Sigmoid colon (tissue), 7 donors: Measurements from ENCODE around the gene MELTF. TPM values are rescaled to one million over a fixed set of nuclear protein-coding genes. Genes with fewer than 3 reads are reported as not detected.

ENCODE experiments used
- DNase-seq: peaks from one replicate; pipeline ENCODE4 v3.0.0-alpha.2; 2019
- H3K27ac ChIP-seq, 4 donors: fragments of 200-600 bp; sonication (generic); one replicate each; pipeline ENCODE4 v1.5.1; 2016 to 2019; ENCODE audit warnings: mild to moderate bottlenecking in 1 of 4
- H3K27me3 ChIP-seq, 3 donors: fragments of 200-600 bp; sonication (generic); one replicate each; pipeline ENCODE4 v1.5.1; 2019; ENCODE audit warnings: mild to moderate bottlenecking in 1 of 3
- H3K36me3 ChIP-seq, 4 donors: fragments of 200-600 bp; sonication (generic); one replicate each; pipeline ENCODE4 v1.5.1; 2016 to 2019
- H3K4me1 ChIP-seq, 4 donors: fragments of 200-600 bp; sonication (generic); one replicate each; pipeline ENCODE4 v1.5.1; 2017 to 2019
- H3K4me3 ChIP-seq, 4 donors: fragments of 200-600 bp; sonication (generic); one replicate each; pipeline ENCODE4 v1.5.1; 2017 to 2019; ENCODE audit warnings: mild to moderate bottlenecking in 2 of 4, moderate library complexity in 1 of 4
- H3K9me3 ChIP-seq, 4 donors: fragments of 200-600 bp in 3 of 4; sonication (generic) in 3 of 4; one replicate each; pipeline versions ENCODE4 v1.5.1 to v1.6.1; 2013 to 2019
- EP300 ChIP-seq, 4 donors: sonication (generic); formaldehyde crosslinking; IDR thresholded peaks; one replicate each; pipeline ENCODE4 v1.6.1; 2017; ENCODE audit warnings: antibody characterized with exemption in 4 of 4
- POLR2A ChIP-seq, 2 donors: fragments of 450-650 bp; IDR thresholded peaks; one replicate each; pipeline ENCODE4 v1.6.1; 2016; ENCODE audit warnings: antibody characterized with exemption in 2 of 2, mild to moderate bottlenecking in 2 of 2, moderate library complexity in 2 of 2
- POLR2AphosphoS5 ChIP-seq, 4 donors: sonication (generic); formaldehyde crosslinking; IDR thresholded peaks; one replicate each; pipeline ENCODE4 v1.6.1; 2017; ENCODE audit warnings: antibody characterized with exemption in 4 of 4
- WGBS, 2 donors: extraction: QIAGEN DNeasy Blood & Tissue Kit; methylation state at CpG; one replicate each; pipeline ENCODE4 v1.1.7; 2013; 5-methylcytosine and 5-hydroxymethylcytosine counted together
- intact Hi-C: fragments of 100-400 bp; cut with DNase I; formaldehyde crosslinking; loops from one replicate; pipeline ENCODE4 v1.15.1; 2023
- polyA plus RNA-seq, 3 donors: library from polyadenylated mRNA; stranded (reverse); fragments of 200-250 nt; gene quantifications; one replicate each; pipeline ENCODE4 v1.2.3, GENCODE V29; 2013
- total RNA-seq, 4 donors: library from RNA; depleted of rRNA; stranded (reverse); fragments of >200 nt; gene quantifications; one replicate each; pipeline ENCODE4 v1.1.0, GENCODE V29; 2016
- TF ChIP-seq, protein P1 (sequence below), 4 experiments: fragments of 450-650 bp in 3 of 4; fragments of 200-600 bp in 1 of 4; IDR thresholded peaks; one replicate each; pipeline ENCODE4 v1.5.1; 2016 to 2019; ENCODE audit warnings: antibody characterized with exemption in 4 of 4, mild to moderate bottlenecking in 3 of 4, moderate library complexity in 2 of 4
- donor health status: healthy with polysubstance abuse.
- donor health status: Bipolar disorder and iron deficiency.
- donor health status: healthy.

The MELTF gene
- total and polyA plus RNA-seq, 7 donors, result 0.92 to 9.6 (median 2.7) TPM

DNA sequence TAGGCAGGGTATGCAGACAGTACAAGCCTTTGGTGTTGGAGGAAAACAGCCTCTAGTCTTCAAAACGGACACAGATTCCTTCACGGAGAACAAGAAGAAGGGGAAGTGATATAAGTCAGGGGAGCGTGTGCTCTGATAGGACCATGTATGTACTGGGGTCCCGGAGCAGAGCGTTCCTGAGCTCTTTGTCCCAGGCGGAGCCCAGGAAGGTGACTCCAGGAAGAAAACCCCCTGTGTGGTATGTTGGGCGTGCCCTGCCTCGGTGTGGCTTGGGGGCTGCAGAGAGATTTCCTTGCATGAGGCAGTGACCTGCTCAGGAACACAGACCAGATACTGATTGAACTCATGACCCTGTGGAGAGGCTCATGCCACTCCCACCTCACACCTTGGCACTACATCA, 21.7 kb downstream of the MELTF start:
- peaks cover 0 to 8% (median 6%) of the 10 kb centered on the region in 4 donors for H3K4me1 ChIP-seq
- H3K27me3 ChIP-seq, result no peaks in the 10 kb centered on the region
- whole genome bisulfite sequencing, 2 donors, result 86 to 91% methylated on average over 8 of the region's 8 CpGs
- intact Hi-C loops, result no loop called here
- no peak overlapping the region for H3K4me3 ChIP-seq
- no peak overlapping the region for H3K27ac ChIP-seq
- no peaks in the 10 kb centered on the region for H3K9me3 ChIP-seq
- TF ChIP-seq POLR2A (IDR thresholded peaks at IDR 0.05) (no peak), EP300 (IDR thresholded peaks at IDR 0.05) (no peak), POLR2AphosphoS5 (IDR thresholded peaks at IDR 0.05) (no peak)
- TF ChIP-seq, protein P1, sequence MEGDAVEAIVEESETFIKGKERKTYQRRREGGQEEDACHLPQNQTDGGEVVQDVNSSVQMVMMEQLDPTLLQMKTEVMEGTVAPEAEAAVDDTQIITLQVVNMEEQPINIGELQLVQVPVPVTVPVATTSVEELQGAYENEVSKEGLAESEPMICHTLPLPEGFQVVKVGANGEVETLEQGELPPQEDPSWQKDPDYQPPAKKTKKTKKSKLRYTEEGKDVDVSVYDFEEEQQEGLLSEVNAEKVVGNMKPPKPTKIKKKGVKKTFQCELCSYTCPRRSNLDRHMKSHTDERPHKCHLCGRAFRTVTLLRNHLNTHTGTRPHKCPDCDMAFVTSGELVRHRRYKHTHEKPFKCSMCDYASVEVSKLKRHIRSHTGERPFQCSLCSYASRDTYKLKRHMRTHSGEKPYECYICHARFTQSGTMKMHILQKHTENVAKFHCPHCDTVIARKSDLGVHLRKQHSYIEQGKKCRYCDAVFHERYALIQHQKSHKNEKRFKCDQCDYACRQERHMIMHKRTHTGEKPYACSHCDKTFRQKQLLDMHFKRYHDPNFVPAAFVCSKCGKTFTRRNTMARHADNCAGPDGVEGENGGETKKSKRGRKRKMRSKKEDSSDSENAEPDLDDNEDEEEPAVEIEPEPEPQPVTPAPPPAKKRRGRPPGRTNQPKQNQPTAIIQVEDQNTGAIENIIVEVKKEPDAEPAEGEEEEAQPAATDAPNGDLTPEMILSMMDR (IDR thresholded peaks at IDR 0.05), result no peak
- DNase-seq, result no peak
- no peaks in the 10 kb centered on the region for H3K36me3 ChIP-seq

DNA sequence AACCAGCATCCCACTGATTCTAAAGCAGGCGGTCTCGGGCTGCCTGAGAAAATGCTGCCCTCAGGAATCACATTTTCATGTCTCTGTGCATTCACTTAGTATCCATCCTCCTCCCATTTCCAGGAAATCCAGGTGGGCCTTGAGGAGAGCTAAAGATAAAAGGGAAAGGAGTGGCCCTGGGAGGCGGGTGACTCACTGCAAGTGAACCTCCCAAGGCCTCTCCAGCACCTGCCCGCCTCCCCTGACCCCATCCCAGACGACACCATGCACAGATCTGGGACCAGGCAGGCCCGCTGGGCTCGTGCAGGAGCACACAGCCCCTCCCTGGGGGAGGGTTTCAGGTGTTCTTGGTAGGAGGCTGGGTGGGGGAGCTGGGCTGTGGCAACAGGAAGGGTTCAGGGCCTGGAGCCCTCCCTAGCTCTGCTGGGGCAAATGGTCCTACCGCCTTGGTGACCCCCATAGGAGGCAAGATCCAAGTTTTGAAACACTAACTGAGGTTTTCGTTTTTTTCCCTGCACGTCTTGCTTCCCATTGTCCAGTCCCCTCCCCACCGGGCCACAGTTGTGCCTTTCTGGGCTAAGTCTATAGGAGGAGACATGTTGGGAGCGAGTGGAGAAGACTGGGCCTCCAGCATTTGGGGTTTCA, 22.2 kb downstream of the MELTF start:
- Histone ChIP-seq H3K4me3 (no peak overlapping the region), H3K9me3 (no peaks in the 10 kb centered on the region), H3K4me1 (peaks cover 0 to 10% (median 8%) of the 10 kb centered on the region in 4 donors), H3K36me3 (no peaks in the 10 kb centered on the region), H3K27ac (no peak overlapping the region), H3K27me3 (no peaks in the 10 kb centered on the region)
- intact Hi-C loops, result no loop called here
- no peak for DNase-seq
- WGBS, 2 donors, result 60 to 79% methylated on average over 12 of the region's 12 CpGs
- TF ChIP-seq POLR2AphosphoS5 (IDR thresholded peaks at IDR 0.05), result no peak
- TF ChIP-seq, protein P1 (IDR thresholded peaks at IDR 0.05), result no peak
- TF ChIP-seq EP300 (IDR thresholded peaks at IDR 0.05), result no peak
- no peak for TF ChIP-seq POLR2A (IDR thresholded peaks at IDR 0.05)

DNA sequence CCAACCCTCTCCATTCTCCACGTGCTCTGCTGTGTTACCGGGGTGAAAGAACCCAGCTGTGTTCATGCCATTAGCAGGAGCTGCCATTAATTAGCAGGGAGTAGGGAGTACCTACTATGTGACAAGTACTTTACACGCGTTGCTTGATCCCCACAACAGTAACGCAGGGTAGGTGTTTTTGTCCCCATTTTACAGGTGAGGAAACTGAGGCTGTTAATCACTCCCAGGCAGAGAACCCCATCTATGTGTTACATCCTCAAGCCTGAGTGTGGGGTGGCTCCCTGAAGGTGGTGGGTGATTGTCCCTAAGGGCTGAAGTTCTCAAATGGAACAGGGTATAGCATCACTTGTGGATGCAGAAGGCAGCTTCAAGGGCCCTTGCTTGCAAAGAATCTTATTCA, 22.8 kb downstream of the MELTF start:
- Histone ChIP-seq H3K9me3 (no peaks in the 10 kb centered on the region), H3K4me1 (peaks cover 0 to 15% (median 12%) of the 10 kb centered on the region in 4 donors), H3K36me3 (no peaks in the 10 kb centered on the region), H3K27ac (no peak overlapping the region), H3K4me3 (no peak overlapping the region), H3K27me3 (no peaks in the 10 kb centered on the region)
- TF ChIP-seq POLR2AphosphoS5 (IDR thresholded peaks at IDR 0.05), result no peak
- no peak for TF ChIP-seq EP300 (IDR thresholded peaks at IDR 0.05)
- WGBS, 2 donors, result 94% methylated on average over 5 of the region's 5 CpGs
- intact Hi-C loops, result no loop called here
- no peak for DNase-seq

DNA sequence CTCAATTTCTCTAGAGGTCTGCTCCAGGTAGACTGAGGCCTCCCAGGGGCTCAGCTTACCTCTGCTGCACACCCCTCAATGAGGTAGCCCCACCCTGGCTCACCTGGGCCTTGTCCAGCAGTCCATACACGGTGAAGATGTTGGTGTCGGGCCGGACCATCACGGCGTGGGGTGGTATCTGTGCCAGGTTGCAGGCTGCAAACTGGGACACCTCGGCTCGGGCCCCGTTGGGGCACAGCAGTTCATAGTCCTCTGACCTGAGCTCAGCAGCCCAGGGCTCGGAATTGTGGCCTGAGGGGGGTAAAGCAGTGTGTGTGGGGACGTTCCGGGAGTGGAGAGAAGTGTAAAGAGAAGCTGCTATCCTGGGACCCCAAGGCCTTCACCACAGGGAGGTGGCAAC, 23.2 kb downstream of the MELTF start:
- H3K9me3 ChIP-seq, result no peaks in the 10 kb centered on the region
- intact Hi-C loops, result no loop called here
- no peaks in the 10 kb centered on the region for H3K27me3 ChIP-seq
- no peak overlapping the region for H3K27ac ChIP-seq
- WGBS, 2 donors, result 93 to 94% methylated on average over 11 of the region's 11 CpGs
- no peak for DNase-seq
- H3K36me3 ChIP-seq, result no peaks in the 10 kb centered on the region
- TF ChIP-seq, protein P1 (IDR thresholded peaks at IDR 0.05), result no peak
- TF ChIP-seq POLR2A (IDR thresholded peaks at IDR 0.05), result no peak
- TF ChIP-seq EP300 (IDR thresholded peaks at IDR 0.05), result no peak
- no peak for TF ChIP-seq POLR2AphosphoS5 (IDR thresholded peaks at IDR 0.05)
- H3K4me1 ChIP-seq, result peaks cover 0 to 18% (median 13%) of the 10 kb centered on the region in 4 donors
- H3K4me3 ChIP-seq, result no peak overlapping the region

DNA sequence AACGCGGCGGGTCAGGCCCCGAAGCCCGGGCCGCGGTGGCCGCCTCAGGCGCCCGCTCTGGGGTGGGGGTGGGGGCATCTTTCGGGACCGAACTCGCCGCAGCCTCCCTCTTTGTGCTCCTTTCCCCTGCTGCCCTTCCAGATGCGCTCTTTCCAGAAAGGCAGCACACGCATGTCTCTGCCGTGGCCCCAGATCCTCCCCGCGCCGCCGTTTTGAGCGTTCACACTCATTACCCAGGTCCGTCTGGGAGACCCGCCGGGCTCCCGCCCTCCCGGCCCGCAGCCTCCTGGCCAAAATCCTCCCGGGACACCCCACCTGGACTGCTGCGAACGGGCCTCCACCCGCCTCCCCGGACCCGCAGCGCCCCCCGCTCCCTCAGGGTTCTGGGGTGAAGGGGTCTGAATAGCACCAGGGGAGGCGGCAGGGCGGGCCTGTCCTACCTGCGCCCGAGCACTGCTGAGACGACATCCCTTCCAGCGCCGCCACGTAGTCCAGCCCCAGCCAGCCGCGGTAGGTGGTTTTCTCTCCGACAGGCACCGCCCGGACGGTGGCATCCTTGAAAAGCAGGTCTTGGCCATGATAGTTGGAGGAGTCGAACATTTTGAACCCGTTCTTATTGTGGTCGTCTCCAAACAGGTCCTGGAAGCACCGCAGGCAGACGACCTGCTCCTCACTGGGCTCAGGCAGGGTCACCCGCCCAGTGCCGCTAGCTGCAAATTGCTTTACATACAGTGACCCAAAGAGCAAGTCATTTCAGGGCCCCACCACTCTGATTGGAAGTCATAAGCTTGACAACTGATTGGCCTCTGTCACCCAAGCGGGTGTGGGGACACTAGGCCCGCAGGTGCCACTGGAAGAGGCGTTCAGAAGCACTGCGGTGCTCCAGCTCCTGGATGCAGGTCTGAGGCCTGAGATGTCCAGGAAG, 25.9 kb downstream of the MELTF start:
- 8 to 20% methylated on average over 61 of the region's 61 CpGs for WGBS, 2 donors
- Histone ChIP-seq H3K27ac (peak overlapping the region; percentile 82 to 90 (median 86)), H3K27me3 (no peaks in the 10 kb centered on the region), H3K4me1 (peaks cover 0 to 18% (median 13%) of the 10 kb centered on the region in 4 donors), H3K4me3 (peak overlapping the region; percentile 34 to 80 (median 72)), H3K9me3 (no peaks in the 10 kb centered on the region), H3K36me3 (no peaks in the 10 kb centered on the region)
- intact Hi-C loops, result loop anchor here (2.0 kb wide), 3 partner anchors 25 to 183 kb away; partner anchors contain the start of genes MELTF and NCBP2
- DNase-seq, result no peak
- TF ChIP-seq POLR2A (IDR thresholded peaks at IDR 0.05) (no peak), EP300 (IDR thresholded peaks at IDR 0.05) (no peak), POLR2AphosphoS5 (IDR thresholded peaks at IDR 0.05) (no peak)
- TF ChIP-seq, protein P1 (IDR thresholded peaks at IDR 0.05), result no peak
